IMR-90 (cell line): ENCODE results near the gene C16orf90. TPM values are rescaled to one million over a fixed set of nuclear protein-coding genes. Genes with fewer than 3 reads are reported as not detected.

Experiments used
- ATAC-seq: fragments of 200-7000 bp; cut with Tn5 transposase; 2 replicates; pipeline ENCODE4 v1.9.1; 2020; ENCODE audit warnings: low read depth, mild to moderate bottlenecking, moderate library complexity
- BruUV-seq: library from RNA; stranded (reverse); fragments of 400-500 nt; replicated peaks from 2 replicates; lab custom pipeline; 2021; lab: Mats Ljungman, UMichigan
- CTCF ChIA-PET: fragments of 300-600 bp; formaldehyde crosslinking; extraction: SDS; loops from one replicate; lab custom pipeline; 2021; ENCODE audit warnings: antibody characterized with exemption; lab: Yijun Ruan, JAX
- POLR2A ChIA-PET: fragments of 300-600 bp; sonication (Branson Sonifier 250); formaldehyde crosslinking; loops from one replicate; lab custom pipeline; 2022; ENCODE audit warnings: antibody characterized with exemption; ENCODE audit not compliant: unreplicated experiment; lab: Charles Lee
- DNase-seq: peaks from one replicate; pipeline ENCODE4 v3.0.0; 2013
- H2AFZ ChIP-seq: replicated peaks from 2 replicates; pipeline ENCODE3; 2013; ENCODE audit warnings: low read length, mild to moderate bottlenecking; ENCODE audit not compliant: poor library complexity
- H2AK5ac ChIP-seq: 2 replicates; pipeline ENCODE4 v1.6.1; 2013; ENCODE audit warnings: low read depth, low read length, inconsistent platforms
- H2AK9ac ChIP-seq: replicated peaks from 2 replicates; pipeline ENCODE3; 2013; ENCODE audit warnings: mild to moderate bottlenecking, low read depth, low read length, moderate library complexity; ENCODE audit not compliant: poor library complexity
- H2BK120ac ChIP-seq: 2 replicates; pipeline ENCODE4 v1.6.1; 2013; ENCODE audit warnings: low read depth, low read length, inconsistent platforms
- H2BK15ac ChIP-seq: 3 replicates; pipeline ENCODE4 v1.6.1; 2013; ENCODE audit warnings: low read depth, low read length, inconsistent platforms
- H2BK20ac ChIP-seq: 2 replicates; pipeline ENCODE4 v1.6.1; 2013; ENCODE audit warnings: low read depth, mild to moderate bottlenecking, inconsistent platforms, low read length, moderate library complexity
- H2BK5ac ChIP-seq: 2 replicates; pipeline ENCODE4 v1.6.1; 2013; ENCODE audit warnings: mild to moderate bottlenecking, low read depth, low read length, inconsistent platforms; ENCODE audit not compliant: poor library complexity, severe bottlenecking
- H3K14ac ChIP-seq: replicated peaks from 2 replicates; pipeline ENCODE4 v1.6.1; 2013; ENCODE audit warnings: low read depth, low read length, inconsistent platforms
- H3K18ac ChIP-seq: 2 replicates; pipeline ENCODE4 v1.6.1; 2013; ENCODE audit warnings: low read depth, low read length, control low read depth
- H3K23ac ChIP-seq: 2 replicates; pipeline ENCODE4 v1.6.1; 2013; ENCODE audit warnings: low read depth, low read length, inconsistent platforms
- H3K27ac ChIP-seq: 2 replicates; pipeline ENCODE4 v1.5.1; 2013; ENCODE audit warnings: mild to moderate bottlenecking, control low read depth, low read length; ENCODE audit not compliant: insufficient read depth
- H3K27me3 ChIP-seq: 2 replicates; pipeline ENCODE4 v1.6.1; 2013; ENCODE audit warnings: low read length; ENCODE audit not compliant: control insufficient read depth, insufficient read depth
- H3K36me3 ChIP-seq: 2 replicates; pipeline ENCODE4 v1.6.1; 2013; ENCODE audit warnings: low read length, mixed read lengths; ENCODE audit not compliant: control insufficient read depth, insufficient read depth
- H3K4ac ChIP-seq: 2 replicates; pipeline ENCODE4 v1.6.1; 2013; ENCODE audit warnings: low read depth, low read length, inconsistent platforms
- H3K4me1 ChIP-seq: 2 replicates; pipeline ENCODE4 v1.6.1; 2013; ENCODE audit warnings: low read length, mixed read lengths; ENCODE audit not compliant: control insufficient read depth, insufficient read depth
- H3K4me2 ChIP-seq: 2 replicates; pipeline ENCODE4 v1.6.1; 2013; ENCODE audit warnings: low read depth, mild to moderate bottlenecking, control low read depth, low read length, moderate library complexity
- H3K4me3 ChIP-seq: 2 replicates; pipeline ENCODE4 v1.5.1; 2013; ENCODE audit warnings: low read depth, mild to moderate bottlenecking, control low read depth, low read length, moderate library complexity; ENCODE audit not compliant: insufficient read depth
- H3K56ac ChIP-seq: 2 replicates; pipeline ENCODE4 v1.6.1; 2013; ENCODE audit warnings: low read length, inconsistent platforms; ENCODE audit not compliant: insufficient read depth; ENCODE audit errors: extremely low read depth
- H3K79me1 ChIP-seq, 2 experiments: 2 replicates each; pipeline ENCODE4 v1.6.1; 2013; ENCODE audit warnings: low read length in 2 of 2, inconsistent platforms in 1 of 2, low read depth in 1 of 2
- H3K9ac ChIP-seq: 2 replicates; pipeline ENCODE4 v1.6.1; 2013; ENCODE audit warnings: low read depth, low read length, control low read depth
- H3K9me1 ChIP-seq: 2 replicates; pipeline ENCODE4 v1.6.1; 2013; ENCODE audit warnings: low read length, inconsistent platforms; ENCODE audit not compliant: insufficient read depth
- H3K9me3 ChIP-seq: 2 replicates; pipeline ENCODE4 v1.6.1; 2013; ENCODE audit warnings: low read length; ENCODE audit not compliant: control insufficient read depth, insufficient read depth
- H4K20me1 ChIP-seq: 2 replicates; pipeline ENCODE4 v1.6.1; 2013; ENCODE audit warnings: low read length, inconsistent platforms; ENCODE audit not compliant: insufficient read depth
- H4K5ac ChIP-seq: 2 replicates; pipeline ENCODE4 v1.6.1; 2013; ENCODE audit warnings: mild to moderate bottlenecking, low read depth, low read length, control low read depth
- H4K8ac ChIP-seq, 2 experiments: 2 replicates each; pipeline ENCODE4 v1.6.1; 2013; ENCODE audit warnings: low read depth in 2 of 2, low read length in 2 of 2, control low read depth in 1 of 2, inconsistent platforms in 1 of 2
- H4K91ac ChIP-seq: 2 replicates; pipeline ENCODE4 v1.6.1; 2013; ENCODE audit warnings: low read depth, low read length, inconsistent platforms; ENCODE audit not compliant: insufficient read depth
- BHLHE40 ChIP-seq: fragments of 150-350 bp; IDR thresholded peaks from 2 replicates; pipeline ENCODE4 v1.6.1; 2016; ENCODE audit warnings: mild to moderate bottlenecking, low read depth, low read length
- CHD1 ChIP-seq: IDR thresholded peaks from 2 replicates; pipeline ENCODE4 v1.6.1; 2012; ENCODE audit warnings: low read depth, low read length, improper control_type of control experiment
- MAFK ChIP-seq: IDR thresholded peaks from 2 replicates; pipeline ENCODE4 v1.6.1; 2012; ENCODE audit warnings: low read depth, low read length, improper control_type of control experiment
- WGBS, 2 experiments: methylation state at CpG; one replicate each; pipeline versions ENCODE4 v1.1.5 to v1.1.7; 2013; ENCODE audit warnings: missing lambda C conversion rate in 2 of 2; ENCODE audit not compliant: insufficient read length in 1 of 2; ENCODE audit errors: extremely low coverage in 2 of 2; 5-methylcytosine and 5-hydroxymethylcytosine counted together
- dilution Hi-C: fragments of 300-500 bp; cut with HindIII; formaldehyde crosslinking; loops from one replicate; pipeline ENCODE4 v1.14.3; 2018; ENCODE audit warnings: low sequenced_read_pairs; ENCODE audit not compliant: unreplicated experiment
- in situ Hi-C: fragments of 300-500 bp; cut with MboI; formaldehyde crosslinking; loops from 3 replicates; pipeline ENCODE4 v1.14.3; 2019; ENCODE audit warnings: low sequenced_read_pairs, inconsistent platforms, mixed read lengths
- intact Hi-C: fragments of 100-400 bp; cut with micrococcal nuclease; formaldehyde crosslinking; loops from 2 replicates; pipeline ENCODE4 v1.10.0; 2022
- polyA plus RNA-seq, 3 experiments: library from polyadenylated mRNA; depleted of rRNA; stranded (reverse); fragments of >200 nt; gene quantifications; 2 replicates each; pipeline ENCODE4 v1.2.3, GENCODE V29; 2012; ENCODE audit warnings: low replicate concordance in 1 of 3
- total RNA-seq: library from RNA; depleted of rRNA; stranded (reverse); fragments of >200 nt; gene quantifications from 2 replicates; pipeline ENCODE4 v1.2.3, GENCODE V29; 2012
- TF ChIP-seq, protein P1 (sequence below): fragments of 150-350 bp; IDR thresholded peaks from 2 replicates; pipeline ENCODE4 v1.6.1; 2017; ENCODE audit warnings: mild to moderate bottlenecking, antibody characterized with exemption, low read length, low read depth

The C16orf90 gene
- total and polyA plus RNA-seq, 2 of the 4 experiments (the other 2 are of a cell fraction): not detected

DNA sequence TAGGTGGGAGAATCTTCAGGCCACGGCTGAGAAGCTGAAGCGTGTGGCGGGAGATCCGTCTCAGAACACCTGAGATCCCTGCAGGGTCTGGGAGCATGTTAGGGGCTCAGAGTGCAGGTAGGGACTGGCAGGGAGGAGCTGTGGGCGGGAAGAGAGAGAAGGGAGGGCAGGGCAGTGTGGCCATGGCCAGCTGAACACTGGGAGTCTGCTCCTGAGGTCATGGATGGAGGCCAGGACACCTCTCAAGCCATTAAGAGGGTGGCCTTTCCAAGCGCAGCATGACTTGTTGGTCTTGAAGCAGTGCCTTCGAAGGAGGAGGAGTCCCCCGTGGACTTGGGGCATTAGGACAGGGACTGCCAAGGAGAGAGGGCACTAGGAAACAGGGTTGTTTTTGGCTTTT, 28.1 kb downstream of the C16orf90 start:
- Histone ChIP-seq H4K5ac (no peak overlapping the region), H3K9ac (no peak overlapping the region), H4K91ac (no peak overlapping the region), H3K4me2 (no peak overlapping the region), H3K27me3 (no peaks in the 10 kb centered on the region), H2AK5ac (no peak overlapping the region), H3K23ac (no peak overlapping the region), H2BK120ac (no peak overlapping the region), H2AFZ (no peak overlapping the region), H3K36me3 (peaks cover 13% of the 10 kb centered on the region), H2AK9ac (no peak overlapping the region), H3K14ac (no peak overlapping the region), H4K20me1 (peaks cover 96% of the 10 kb centered on the region), H3K4ac (no peak overlapping the region), H3K27ac (no peak overlapping the region), H3K4me1 (peaks cover 10% of the 10 kb centered on the region), H3K4me3 (no peak overlapping the region), H3K56ac (no peak overlapping the region), H3K9me1 (peaks cover 21% of the 10 kb centered on the region; the same call in 1 of the 2 replicates), H3K18ac (no peak overlapping the region), H2BK5ac (no peak overlapping the region), H2BK20ac (no peak overlapping the region), H3K79me1 (peaks cover 18 to 92% of the 10 kb centered on the region in 2 experiments), H3K9me3 (no peaks in the 10 kb centered on the region), H4K8ac (no peak overlapping the region), H2BK15ac (no peak overlapping the region)
- ATAC-seq: no peak
- BruUV-seq: no TSS peak
- CTCF ChIA-PET: no interaction called here
- no peak for DNase-seq
- POLR2A ChIA-PET: no interaction called here
- in situ Hi-C loops: no loop called here
- 97% methylated on average over 6 of the region's 8 CpGs; no CpG with 5 or more reads in 1 of the 2 experiments for WGBS, 2 experiments
- no peak for TF ChIP-seq BHLHE40
- TF ChIP-seq, protein P1, sequence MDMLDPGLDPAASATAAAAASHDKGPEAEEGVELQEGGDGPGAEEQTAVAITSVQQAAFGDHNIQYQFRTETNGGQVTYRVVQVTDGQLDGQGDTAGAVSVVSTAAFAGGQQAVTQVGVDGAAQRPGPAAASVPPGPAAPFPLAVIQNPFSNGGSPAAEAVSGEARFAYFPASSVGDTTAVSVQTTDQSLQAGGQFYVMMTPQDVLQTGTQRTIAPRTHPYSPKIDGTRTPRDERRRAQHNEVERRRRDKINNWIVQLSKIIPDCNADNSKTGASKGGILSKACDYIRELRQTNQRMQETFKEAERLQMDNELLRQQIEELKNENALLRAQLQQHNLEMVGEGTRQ: no peak
- no peak for TF ChIP-seq MAFK
- TF ChIP-seq CHD1: no peak
- intact Hi-C loops: no loop called here
- dilution Hi-C loops: no loop called here
